NCI-H187 (cell line): ENCODE results near the gene AP2A1.

ENCODE experiments used
- DNase-seq, 2 experiments: peaks; one replicate each; lab custom pipeline; 2025; lab: John Stamatoyannopoulos, UW

The AP2A1 gene

GRCh38 chr19:49766007-49766929 is 533 bp upstream of the AP2A1 start:
- DNase-seq, result peak; percentile 99 to 100

- no peak for DNase-seq
Observed at GRCh38 chr19:49767381-49767780, 580 bp downstream of the AP2A1 start.

GRCh38 chr19:49767967-49768581 is 1.3 kb downstream of the AP2A1 start:
- DNase-seq, result no peak

GRCh38 chr19:49770529-49770928 is 3.7 kb downstream of the AP2A1 start:
- DNase-seq, result no peak

GRCh38 chr19:49771674-49772139 is 4.9 kb downstream of the AP2A1 start:
- DNase-seq, result no peak

GRCh38 chr19:49772850-49773432 is 6.1 kb downstream of the AP2A1 start:
- DNase-seq, result no peak

GRCh38 chr19:49773663-49774350 is 7.0 kb downstream of the AP2A1 start:
- no peak for DNase-seq

- no peak for DNase-seq
Observed at GRCh38 chr19:49774969-49775368, 8.2 kb downstream of the AP2A1 start.

- DNase-seq, result no peak
Observed at GRCh38 chr19:49775742-49776370, 9.1 kb downstream of the AP2A1 start.

GRCh38 chr19:49776371-49776764 is 9.6 kb downstream of the AP2A1 start:
- DNase-seq, result no peak

GRCh38 chr19:49779731-49780555 is 13.1 kb downstream of the AP2A1 start:
- DNase-seq, result no peak

GRCh38 chr19:49780861-49781260 is 14.1 kb downstream of the AP2A1 start:
- DNase-seq, result no peak

GRCh38 chr19:49781394-49781793 is 14.6 kb downstream of the AP2A1 start:
- DNase-seq, result no peak

GRCh38 chr19:49782515-49782914 is 15.7 kb downstream of the AP2A1 start:
- DNase-seq, result no peak

GRCh38 chr19:49786376-49786820 is 19.6 kb downstream of the AP2A1 start:
- no peak for DNase-seq

GRCh38 chr19:49787746-49788145 is 20.9 kb downstream of the AP2A1 start:
- DNase-seq, result no peak

- no peak for DNase-seq
Observed at GRCh38 chr19:49788857-49789256, 22.1 kb downstream of the AP2A1 start.

GRCh38 chr19:49790866-49791265 is 24.1 kb downstream of the AP2A1 start:
- DNase-seq, result no peak

GRCh38 chr19:49791776-49792445 is 25.1 kb downstream of the AP2A1 start:
- no peak for DNase-seq

- no peak for DNase-seq
Observed at GRCh38 chr19:49792829-49793560, 26.2 kb downstream of the AP2A1 start.
